SW480 (cell line): Measurements from ENCODE around the gene TTC31.
"Not testable (repeated sequence)": the region's sequence is repeated elsewhere in the genome, so short reads cannot be mapped to it uniquely, and the experiment has no call there.

Source experiments
- DNase-seq: peaks from one replicate; pipeline ENCODE4 v3.0.0-alpha.2; 2016; ENCODE audit warnings: low spot score

TTC31 gene

DNA sequence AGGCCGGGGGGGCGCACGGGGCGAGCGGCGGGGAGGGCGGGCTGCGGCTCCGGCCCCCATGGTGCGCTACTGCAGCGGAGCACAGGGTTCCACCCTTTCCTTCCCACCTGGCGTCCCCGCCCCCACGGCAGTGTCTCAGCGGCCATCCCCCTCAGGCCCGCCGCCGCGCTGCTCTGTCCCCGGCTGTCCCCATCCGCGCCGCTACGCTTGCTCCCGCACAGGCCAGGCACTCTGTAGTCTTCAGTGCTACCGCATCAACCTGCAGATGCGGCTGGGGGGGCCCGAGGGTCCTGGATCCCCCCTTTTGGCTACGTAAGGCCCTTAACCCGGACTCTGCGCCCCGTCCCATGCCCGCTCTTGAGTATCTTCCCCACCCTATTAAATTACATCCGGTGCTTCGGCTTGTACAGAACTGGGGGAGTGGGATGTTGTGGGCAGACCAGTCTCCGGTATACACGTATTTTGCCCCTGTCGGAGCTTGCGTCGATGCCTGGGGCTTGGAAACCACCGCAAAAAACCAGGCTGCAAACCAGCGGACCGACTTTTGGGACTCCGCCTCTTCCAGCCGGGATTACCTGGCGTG is 25.2 kb upstream of the TTC31 start:
- DNase-seq = peak; percentile 84

- peak; percentile 100 for DNase-seq
These were observed 24.5 kb upstream of the TTC31 start, which contains the start of gene WBP1 for GRCh38 chr2:74458132-74458937. WBP1 (plus strand) TSS chr2:74458438; CDS start chr2:74458603, 165 bp downstream.

- no peak for DNase-seq
These were observed 23.9 kb upstream of the TTC31 start for GRCh38 chr2:74458938-74459363.

DNA sequence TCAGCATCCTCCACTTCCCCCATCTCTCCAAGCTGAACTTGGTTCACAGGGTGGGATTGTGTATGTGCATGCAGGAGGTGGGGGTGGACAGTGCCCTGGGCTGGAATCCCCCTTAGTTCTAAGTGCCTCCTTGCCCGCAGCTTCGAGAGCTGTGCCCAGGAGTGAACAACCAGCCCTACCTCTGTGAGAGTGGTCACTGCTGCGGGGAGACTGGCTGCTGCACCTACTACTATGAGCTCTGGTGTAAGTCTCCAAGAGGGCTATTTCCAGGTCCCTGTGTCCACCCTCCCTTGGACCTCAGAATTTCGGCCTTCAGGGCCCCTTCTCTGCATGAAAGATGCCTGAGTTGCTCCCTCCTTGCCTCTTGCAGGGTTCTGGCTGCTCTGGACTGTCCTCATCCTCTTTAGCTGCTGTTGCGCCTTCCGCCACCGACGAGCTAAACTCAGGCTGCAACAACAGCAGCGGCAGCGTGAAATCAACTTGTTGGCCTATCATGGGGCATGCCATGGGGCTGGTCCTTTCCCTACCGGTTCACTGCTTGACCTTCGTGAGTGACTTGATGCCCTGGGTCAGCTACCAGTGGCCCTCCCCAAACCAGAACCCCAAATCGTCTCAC is 23.3 kb upstream of the TTC31 start:
- DNase-seq = not testable (repeated sequence)

DNA sequence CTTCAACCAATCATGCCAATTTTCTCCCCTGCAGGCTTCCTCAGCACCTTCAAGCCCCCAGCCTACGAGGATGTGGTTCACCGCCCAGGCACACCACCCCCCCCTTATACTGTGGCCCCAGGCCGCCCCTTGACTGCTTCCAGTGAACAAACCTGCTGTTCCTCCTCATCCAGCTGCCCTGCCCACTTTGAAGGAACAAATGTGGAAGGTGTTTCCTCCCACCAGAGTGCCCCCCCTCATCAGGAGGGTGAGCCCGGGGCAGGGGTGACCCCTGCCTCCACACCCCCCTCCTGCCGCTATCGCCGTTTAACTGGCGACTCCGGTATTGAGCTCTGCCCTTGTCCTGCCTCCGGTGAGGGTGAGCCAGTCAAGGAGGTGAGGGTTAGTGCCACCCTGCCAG is 22.7 kb upstream of the TTC31 start:
- DNase-seq = not testable (repeated sequence)

GRCh38 chr2:74461187-74462053 is 21.5 kb upstream of the TTC31 start:
- DNase-seq = no peak

DNA sequence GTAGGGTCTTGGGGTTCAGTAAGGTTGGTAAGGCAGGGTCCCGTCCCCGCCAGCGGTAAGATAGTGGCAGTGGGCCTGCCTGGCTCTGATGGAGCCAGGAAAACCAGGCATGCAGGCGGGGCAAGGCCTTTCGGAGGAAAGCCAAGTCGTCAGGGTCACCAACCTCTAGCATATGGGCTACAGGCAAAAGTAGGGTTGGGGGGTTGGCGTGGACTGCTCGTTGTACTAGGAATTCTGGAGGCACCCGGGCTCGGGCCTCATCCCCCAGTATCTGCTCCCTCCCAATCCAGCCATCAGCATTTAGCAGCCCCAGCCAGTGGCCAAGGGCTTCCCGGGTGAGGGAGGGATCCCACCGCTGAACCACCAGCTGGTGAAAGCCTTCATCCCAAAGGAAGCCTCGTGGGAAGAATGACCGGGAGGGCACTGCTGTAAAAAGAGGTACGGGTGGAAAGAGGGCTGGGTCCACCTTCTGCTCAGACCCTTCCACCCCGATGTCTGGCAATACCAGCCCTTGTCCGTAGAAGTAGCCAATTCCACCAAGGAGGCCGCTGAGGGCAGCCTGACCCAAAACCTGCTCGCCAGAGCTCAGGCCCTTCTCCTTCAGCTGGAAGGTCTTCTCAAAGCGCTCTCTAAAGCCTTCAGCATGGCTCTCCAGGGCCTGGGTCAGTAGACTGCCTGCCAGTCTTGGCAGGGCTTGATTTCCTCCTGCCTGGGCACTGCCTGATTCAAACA is 20.7 kb upstream of the TTC31 start:
- DNase-seq = no peak

GRCh38 chr2:74462786-74463105 is 20.1 kb upstream of the TTC31 start:
- no peak for DNase-seq

DNA sequence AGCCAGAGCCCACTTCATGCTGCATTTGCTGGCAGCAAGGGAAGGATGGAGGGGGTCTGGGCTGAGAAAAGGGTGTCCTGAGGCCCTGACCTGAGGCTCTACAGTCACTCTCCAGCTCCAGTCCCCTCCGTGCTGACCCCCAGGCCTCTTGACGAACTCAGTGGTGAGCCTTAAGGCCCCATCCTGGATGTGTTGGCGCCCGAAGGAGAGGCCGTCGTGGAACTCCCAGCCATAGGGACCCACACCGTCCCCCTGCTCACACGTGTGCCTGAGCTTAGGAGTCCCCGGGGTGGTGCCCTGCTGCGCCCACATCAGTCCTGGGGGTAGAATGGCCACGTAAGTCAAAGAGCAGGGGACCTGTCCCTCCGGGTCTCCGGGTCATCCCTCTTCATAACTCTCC is 18.5 kb upstream of the TTC31 start:
- no peak for DNase-seq

DNA sequence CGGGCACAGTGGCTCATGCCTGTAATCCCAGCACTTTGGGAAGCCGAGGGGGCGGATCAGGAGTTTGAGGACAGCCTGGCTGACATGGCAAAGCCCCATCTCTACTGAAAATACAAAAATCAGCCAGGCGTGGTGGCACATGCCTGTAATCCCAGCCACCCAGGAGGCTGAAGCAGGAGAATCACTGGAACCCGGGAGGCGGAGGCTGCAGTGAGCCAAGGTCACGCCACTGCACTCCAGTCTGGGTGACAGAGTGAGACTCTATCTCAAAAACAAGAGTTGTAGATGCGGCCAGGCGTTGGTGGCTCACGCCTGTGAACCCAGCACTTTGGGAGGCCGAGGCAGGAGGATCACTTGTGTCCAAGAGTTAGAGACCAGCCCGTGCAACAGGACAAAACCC is 12.1 kb upstream of the TTC31 start:
- DNase-seq = not testable (repeated sequence)

DNA sequence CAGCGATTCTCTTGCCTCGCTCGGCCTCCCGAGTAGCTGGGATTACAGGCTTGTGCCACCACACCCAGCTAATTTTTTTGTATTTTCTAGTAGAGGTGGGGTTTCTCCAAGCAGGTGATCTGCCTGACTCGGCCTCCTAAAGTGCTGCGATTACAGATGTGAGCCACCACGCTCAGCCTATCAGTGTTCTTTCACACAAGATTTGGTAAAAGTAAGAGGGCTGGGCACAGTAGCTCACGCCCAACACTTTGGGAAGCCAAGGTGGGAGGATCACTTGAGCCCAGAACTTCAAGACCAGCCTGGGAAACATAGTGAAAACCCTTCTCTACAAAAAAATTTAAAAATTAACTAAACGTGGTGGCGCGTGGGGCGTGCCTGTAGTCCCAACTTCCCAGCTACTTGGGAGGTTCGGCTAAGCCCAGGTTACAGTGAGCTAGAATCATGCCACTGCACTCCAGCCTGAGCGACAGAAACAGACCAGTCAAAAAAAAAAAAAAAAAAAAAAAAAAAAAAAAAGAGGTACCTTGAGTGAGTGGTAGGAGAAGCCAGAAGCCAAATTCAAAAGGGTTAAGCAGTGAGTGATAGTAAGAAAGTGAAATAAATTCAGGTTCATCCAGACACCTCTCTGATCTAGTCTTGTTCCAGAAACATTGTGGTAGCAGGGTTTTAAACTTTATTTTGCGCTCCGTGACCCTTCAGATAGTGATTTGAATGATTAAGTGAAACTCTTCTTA is 11.4 kb upstream of the TTC31 start:
- no peak for DNase-seq

GRCh38 chr2:74472086-74472944 is 10.6 kb upstream of the TTC31 start, which contains the start of gene MRPL53:
MRPL53 (minus strand) TSS chr2:74472680; CDS start chr2:74472660, 20 bp downstream.
- DNase-seq = peak; percentile 94

DNA sequence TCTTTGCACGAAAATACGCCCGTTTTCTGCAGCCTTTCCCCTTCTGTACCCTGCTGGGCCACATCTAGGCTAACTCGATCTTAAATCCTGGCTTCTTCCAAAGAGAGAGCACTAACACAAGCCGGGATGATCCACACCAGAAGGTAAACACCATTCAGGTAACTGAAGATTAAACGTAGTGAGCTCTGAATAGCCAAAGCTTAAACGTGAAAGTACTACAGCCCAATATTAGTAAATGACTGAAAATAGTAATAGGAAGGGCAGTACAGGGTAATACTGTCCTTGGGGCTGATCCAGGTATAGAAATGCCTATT is 10.0 kb upstream of the TTC31 start:
- no peak for DNase-seq

DNA sequence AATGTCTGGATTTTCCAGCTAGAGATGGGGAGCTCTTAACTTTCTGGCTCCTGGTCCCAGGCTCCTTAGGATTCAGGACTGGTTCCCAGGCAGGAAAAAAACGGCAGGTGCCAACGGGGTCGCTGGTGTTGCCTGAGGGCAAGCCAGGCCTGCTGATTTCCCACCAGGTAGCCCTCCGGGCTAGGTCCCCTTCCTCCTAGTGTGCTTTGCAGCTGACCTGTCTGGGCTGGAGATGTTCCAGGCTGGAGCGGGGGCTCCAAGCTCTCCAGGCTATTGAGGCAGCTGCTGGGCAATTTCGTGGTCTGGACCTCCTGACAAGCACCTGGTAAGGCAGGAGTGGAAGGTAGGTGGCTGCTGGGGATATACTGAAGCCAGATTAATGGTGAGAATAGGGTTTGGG is 8.4 kb upstream of the TTC31 start:
- DNase-seq = no peak

GRCh38 chr2:74474899-74475298 is 8.0 kb upstream of the TTC31 start:
- no peak for DNase-seq

DNA sequence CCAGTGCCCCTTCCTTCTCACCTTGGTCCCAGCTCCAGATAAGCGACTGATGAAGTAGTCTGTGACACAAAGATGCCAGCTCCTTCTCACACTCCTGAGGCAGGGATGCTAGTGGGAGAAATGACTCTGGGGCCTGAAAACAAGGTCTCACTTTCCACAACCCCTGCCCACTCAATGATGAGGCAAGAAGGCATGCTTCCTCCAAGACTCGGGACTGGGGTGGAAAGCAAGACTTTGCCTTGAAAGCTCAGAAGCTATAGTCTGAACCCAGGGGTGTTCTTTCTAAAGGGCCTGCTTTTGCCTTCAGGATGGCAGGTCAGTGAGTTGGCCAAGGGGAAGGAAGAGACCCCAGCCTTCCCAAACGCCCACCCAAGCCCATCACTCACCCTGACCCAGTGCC is 1.4 kb upstream of the TTC31 start:
- DNase-seq = no peak

GRCh38 chr2:74481961-74482800 is 700 bp upstream of the TTC31 start:
- peak; percentile 69 for DNase-seq

DNA sequence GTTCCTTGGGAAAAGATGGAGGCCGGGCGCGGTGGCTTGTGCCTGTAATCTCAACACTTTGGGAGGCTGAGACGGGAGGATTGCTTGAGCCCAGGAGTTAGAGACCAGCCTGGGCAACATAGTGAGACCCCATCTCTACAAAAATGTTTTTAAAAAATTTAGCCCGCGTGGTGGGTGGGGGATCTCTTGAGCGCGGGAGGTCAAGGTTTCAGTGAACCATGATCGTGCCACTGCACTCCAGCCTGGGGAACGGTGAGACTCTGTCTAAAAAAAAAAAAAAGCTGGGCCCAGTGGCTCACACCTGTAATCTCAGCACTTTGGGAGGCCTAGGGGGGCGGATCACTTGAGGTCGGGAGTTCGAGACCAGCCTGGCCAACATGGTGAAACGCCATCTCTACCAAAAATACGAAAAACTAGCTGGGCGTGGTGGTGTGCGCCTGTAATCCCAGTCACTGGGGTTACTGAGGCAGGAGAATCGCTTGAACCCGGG is 839 bp downstream of the TTC31 start:
- not testable (repeated sequence) for DNase-seq

GRCh38 chr2:74486141-74486540 is 3.3 kb downstream of the TTC31 start:
- no peak for DNase-seq
